ENCODE results near the gene NPL.

DNA sequence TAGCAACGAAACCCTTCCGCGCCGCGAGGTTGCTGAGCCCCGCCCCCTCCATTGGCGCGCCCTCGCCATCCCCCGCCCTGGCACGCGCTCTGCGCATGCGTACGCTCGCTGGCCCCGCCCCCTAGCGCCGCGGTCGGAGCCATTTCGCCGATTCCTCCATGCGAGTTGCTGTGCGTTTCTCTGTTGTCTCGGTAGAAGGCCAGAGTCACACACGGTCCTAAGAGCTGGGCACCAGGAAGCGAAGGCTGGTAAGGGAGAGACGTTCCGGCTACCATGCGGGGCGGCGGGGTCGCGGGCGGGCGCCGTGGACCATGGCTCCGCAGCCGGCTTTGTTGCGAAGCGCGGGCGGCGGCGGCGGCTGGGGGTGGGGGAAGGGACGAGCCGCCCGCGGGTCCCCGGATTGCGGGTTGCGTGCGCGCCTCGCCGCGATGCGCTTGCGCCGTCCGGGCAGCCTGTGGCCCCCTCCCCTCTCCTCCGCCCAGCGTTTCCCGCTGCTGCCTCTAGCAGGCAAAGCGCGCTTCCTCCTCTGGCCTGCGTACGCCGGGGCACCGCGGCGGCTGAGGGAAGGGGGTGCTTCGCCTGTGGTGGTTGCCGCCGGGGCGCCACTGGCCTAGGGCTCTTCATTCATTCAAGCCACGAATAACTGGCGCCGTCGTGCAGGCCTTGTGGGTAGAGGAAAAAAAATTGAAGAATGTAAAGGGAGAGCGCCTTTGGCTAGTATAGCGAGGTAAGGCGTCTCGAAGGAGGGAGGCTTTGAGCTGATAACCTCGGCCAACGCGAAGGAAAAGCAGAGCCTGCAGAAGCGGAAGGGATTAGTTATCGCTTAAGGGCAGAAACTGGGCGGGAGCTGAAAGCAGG, 49.9 kb downstream of the NPL start, which contains the start of gene DHX9:
- TF ChIP-seq, protein P1, sequence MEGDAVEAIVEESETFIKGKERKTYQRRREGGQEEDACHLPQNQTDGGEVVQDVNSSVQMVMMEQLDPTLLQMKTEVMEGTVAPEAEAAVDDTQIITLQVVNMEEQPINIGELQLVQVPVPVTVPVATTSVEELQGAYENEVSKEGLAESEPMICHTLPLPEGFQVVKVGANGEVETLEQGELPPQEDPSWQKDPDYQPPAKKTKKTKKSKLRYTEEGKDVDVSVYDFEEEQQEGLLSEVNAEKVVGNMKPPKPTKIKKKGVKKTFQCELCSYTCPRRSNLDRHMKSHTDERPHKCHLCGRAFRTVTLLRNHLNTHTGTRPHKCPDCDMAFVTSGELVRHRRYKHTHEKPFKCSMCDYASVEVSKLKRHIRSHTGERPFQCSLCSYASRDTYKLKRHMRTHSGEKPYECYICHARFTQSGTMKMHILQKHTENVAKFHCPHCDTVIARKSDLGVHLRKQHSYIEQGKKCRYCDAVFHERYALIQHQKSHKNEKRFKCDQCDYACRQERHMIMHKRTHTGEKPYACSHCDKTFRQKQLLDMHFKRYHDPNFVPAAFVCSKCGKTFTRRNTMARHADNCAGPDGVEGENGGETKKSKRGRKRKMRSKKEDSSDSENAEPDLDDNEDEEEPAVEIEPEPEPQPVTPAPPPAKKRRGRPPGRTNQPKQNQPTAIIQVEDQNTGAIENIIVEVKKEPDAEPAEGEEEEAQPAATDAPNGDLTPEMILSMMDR (IDR thresholded peaks at IDR 0.05) = no peak
- TF ChIP-seq POLR2A (IDR thresholded peaks at IDR 0.05) (peak; percentile 81), POLR2AphosphoS5 (IDR thresholded peaks at IDR 0.05) (peak; percentile 92 to 99 (median 94))
